Middle frontal gyrus (tissue), 1 donor: ENCODE data around the gene PDZK1IP1.

Experiments used
- DNase-seq: peaks from one replicate; pipeline ENCODE4 v3.0.0-alpha.2; 2015; ENCODE audit warnings: low spot score; ENCODE audit errors: extremely low spot score

The PDZK1IP1 gene, protein sequence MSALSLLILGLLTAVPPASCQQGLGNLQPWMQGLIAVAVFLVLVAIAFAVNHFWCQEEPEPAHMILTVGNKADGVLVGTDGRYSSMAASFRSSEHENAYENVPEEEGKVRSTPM

DNA sequence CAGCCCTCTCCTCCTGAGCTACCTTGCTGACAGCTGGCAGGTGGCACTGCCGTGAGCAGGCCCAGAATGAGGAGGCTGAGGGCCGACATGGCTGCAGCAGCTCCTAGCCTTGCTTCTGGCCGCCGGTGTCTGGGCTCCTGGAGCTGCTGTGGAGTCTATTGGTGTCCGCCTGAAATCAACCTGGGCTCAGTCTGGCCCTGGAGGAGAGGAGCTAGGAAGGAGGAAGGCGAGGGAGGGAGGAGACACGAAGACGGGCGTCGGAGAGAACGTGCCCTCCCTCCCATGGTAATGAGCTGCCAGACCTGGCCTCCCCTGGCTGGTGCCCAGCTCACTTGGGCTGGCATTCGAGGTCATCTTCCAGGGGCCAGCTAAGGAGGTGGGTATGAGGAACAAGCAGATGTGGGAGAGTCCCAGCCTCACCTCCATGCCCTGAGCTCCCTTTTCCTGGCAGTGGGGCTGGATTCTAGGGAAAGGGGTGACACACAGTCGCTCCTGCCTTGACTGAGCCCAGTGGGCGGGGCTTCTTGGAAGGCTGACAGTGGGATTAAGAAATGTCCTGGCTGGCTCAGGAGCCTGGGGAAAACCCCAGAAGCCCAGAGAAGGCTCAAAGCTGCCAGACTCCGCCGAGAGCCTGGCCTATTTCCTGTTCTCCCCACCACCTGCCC, at the start of gene PDZK1IP1:
Gene PDZK1IP1, minus strand, starts transcription at position 193 of the 665 bp plus-strand sequence. Its CDS starts 104 bp downstream, at position 89.
- DNase-seq, result no peak

DNA sequence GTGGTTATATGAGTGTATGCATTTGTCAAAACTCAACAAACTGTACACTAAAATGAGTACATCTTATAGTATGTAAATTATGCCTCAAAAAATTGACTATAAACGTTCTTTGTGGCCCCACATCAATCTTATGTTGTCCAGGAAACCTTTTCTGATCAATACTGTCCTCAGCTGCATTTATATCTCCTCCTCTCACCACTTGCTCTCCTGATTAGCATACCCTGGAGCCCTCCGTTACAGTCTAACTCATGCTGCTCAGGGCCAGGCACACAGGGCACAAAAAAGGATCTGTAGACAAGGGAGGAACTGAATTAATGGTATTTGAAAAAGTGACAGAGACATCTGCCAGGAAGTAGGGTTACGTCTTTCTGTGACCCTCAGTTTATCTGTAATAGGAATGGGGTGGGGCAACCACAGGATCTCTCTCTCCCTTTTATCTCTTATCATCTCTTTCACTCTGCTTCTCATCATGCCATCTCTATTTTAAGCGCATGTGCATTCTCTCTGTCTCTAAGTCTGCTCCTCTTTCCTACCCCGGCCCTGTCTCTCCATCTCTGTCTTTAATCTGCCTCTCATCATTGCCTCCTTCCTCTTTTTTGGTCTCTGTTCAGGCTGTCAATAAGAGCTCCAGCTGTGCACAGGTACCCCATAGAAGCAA, 49.2 kb upstream of the PDZK1IP1 start:
- DNase-seq, result no peak

DNA sequence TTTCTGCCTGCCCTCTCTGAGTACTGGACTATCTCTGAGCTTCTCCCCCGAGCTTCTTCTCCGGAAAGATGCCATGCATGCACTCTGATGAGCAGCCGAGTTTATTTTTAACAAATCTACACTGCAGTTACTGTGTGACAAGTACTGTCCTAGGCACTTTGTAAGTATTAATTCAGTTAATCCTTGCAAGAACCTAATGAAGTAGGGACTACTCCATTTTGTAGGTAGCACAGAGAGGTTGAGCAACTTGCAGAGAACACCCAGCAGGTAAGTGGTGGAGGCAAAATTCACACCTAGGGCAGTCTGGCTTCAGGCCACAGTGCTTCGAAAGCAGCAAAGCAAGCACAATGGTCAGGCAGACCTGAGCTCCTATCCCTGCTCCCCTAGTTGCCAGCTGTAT, 46.0 kb upstream of the PDZK1IP1 start:
- DNase-seq, result no peak

DNA sequence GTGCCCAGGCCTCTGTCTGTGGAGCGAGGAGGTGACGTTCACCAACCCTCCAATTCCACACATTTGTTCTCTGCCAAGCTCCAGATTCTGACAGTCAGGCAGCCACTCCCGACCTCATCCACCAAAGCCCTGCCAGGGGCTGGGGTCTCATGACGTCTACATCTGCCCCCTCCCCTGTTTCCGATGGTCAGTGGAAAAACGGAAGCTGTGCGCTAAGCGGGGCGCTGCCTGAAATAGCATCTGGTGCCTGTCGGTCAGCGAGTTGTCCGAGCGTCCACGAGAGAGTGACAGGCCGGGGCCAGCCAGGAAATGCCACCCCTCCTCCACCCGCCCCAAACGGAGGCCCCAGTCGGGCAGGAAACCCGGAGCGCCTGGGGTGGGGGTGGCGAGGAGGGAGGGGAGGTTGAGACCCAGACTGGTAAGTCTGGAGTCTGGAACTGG, 45.4 kb upstream of the PDZK1IP1 start:
- no peak for DNase-seq

DNA sequence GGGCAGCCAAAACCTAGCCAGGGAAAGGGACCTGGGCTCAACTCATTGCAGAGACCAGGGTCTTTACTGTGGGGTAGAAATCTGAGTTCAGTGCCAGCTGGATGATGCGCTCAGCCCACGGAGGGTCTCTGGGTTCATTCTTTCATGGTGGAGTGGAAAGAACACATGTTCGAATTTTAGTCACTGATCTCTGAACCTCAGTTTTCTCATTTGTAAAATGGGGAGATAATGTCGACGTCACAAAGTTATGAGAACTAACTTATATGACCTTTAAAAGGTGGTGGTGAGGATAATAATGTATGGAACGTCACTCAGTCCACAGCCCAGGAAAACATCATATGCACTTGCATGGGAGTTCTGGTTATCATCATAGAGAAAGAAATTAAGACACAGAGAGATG, 43.4 kb upstream of the PDZK1IP1 start:
- DNase-seq, result no peak

DNA sequence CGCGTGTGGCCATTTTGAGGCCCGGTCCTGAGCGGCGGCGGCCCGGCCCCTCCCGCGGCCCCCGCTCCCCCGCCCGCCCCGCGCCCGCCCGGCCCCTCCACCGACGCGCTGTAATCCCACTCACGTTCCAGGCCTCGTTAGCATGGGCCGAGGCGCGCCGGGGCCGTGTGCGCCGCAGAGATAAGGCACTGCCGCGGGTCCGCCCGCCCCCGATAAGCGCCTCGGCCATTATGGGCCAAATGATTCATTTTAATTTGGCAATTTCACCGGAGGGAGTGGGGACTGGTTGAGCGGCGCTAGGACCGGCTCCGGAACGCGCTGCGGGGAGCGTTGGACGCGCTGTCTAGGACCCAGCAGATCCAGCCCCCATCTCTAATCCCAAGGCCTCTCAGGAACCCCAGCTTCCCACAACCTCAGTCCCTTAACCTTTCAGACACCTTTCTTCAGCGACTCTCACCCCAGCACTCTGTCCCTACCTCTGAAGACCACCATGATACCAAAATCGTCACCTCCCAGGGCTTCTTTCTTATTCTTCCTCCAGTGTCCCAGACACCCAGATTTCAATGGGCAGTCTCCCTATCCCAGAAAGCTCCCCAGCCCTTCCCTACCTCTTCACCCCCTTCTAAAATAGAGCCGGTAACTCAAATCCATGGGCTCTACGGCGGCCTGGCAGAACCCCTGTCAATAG, 42.5 kb upstream of the PDZK1IP1 start, which contains the start of gene TAL1:
Gene TAL1, minus strand, starts transcription at position 39 of the 688 bp plus-strand sequence. CDS start 6,337 bp downstream, outside the sequence.
- DNase-seq, result no peak

DNA sequence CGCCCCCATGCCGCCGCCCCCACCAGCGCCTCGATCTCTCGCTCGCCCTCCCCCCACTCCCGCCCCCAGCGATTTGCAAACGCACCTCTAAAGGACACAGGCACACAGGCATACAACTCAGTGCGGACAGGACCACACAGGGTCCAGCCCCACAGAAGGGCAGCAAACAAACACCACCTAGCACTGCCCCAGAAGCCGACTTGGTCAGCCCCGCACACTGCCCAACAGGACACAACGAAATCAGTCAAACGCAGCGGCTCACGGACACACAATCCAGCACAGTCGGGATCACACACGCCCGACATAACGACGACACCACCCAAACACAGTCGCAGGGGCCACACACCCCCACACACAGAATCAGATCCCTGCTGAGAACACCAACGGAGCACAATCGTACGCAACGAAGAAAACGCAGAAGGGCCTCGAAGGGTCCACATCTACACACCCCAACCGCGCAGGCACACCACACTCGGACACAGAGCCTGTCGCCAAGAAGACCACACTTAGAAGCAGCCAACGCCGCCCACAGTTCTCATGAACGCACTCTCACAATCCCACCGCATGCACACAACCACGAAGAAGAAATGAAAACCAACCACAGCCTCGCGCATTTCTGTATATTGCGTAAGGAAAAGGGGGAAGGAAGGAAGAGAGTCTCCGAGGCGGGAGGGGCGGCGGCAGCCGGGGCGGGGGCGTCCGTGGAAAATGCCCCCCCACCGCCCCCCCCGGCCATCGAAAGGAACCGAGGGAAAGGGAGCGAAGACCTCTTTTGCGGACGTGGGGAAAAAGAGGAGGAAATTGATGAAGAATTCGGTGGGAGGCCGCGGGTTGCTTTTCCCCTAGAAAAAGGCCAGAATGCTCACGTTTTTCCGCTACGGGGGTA, 41.7 kb upstream of the PDZK1IP1 start:
- no peak for DNase-seq

DNA sequence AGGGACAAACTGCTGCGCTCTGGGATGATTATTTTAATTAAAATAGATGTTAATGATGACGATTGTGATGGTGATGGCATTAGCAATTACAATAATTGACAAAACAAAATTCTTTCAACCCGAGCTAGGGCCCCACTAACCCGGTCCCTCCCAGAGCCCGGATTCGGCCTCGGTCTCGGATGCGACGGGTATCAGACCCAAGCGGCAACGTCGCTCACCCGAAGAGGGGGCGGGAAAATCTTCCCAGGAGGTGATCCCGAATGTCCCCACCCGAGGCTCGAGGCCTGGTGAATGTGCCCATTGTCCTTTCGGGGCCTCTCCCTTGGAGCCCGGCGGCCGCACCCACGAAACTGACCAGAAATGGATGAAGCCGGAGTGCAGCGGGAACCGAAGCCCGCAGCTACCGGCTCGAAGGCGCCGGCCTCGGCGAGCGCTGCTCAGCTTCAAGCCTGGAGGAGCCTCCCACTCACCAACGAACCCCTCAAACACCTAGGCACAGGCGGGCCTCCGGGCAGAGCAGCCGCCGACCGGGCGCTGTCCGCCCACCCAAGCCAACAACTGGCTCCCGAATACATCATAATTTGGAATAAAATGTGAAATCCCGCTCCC, 41.0 kb upstream of the PDZK1IP1 start:
- DNase-seq, result no peak

DNA sequence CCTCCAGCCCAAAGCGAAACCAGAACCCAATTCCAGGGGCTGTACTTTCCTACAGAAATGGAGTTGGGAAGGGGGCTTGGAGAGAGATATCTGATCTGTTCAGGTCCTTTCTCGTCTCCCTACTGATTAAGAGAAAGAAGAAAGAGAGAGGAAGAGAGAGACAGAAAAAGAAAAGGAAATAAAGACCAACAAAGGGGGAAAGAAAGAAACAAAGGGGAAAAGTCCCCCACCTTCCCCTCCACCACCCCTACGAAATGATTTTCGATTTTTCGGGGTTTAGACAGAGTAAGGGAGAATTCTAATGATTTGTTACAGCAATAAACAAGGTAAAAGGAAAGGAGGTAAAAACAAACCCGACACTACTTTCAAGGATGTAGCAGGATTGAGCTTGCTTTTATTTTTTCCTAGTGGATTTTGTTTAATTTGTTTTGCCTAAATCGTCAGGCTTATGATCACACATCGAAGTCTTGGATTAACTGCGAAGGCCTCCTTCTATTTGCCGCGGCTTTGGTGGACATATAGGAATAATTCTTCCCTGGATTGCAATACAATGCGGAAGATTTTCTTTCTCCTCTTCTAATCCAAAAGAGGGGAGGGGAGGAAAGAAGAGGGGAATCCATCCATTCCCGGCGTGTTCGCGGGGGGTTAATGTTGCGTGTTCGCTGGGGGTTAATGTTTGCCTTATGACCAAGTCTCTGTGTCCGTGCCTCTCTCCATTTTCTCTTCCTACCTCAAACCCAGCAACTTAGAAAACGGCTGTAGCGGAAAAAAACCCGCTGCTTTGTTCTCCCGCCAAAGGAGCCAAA, 40.3 kb upstream of the PDZK1IP1 start:
- DNase-seq, result no peak

DNA sequence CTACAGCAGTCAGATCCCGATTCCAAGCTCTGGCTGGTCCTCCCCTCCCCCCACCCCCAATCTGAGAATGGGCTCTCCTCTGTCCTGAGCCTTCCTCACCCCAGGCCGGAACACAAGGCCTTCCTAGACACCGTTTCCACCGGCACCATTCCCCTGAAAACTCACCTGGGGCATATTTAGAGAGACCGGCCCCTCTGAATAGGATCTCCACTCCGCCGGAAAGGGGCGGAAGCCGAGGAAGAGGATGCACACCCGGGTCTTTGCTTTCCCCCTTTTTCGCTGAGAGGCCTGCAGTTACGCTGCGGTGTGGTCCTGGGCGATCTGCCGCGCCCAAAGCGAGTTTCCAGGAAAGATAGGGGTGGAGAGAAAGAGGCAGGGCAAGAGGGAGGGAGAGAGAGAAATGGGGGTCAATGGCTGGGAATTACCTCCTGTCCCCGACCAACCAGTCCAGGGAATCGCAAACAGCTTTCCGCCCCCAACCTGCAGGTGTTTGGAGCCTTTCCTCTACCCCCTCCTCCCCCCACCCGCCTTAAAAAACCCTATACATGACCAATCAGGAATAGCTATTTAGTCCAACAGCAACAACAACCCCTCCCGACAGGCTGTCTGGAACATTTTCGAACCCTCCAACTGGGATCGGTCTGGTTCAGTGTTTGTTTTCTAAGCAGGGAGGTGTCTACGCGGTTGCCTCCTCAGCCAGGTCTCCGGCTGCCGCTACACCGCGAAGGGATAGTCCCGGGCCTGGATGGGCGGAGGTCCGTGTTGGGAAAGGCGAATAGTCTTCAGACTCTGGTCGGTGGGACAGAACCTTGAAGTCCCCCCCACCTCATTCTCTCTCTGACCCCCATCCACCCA, 39.4 kb upstream of the PDZK1IP1 start:
- DNase-seq, result no peak

DNA sequence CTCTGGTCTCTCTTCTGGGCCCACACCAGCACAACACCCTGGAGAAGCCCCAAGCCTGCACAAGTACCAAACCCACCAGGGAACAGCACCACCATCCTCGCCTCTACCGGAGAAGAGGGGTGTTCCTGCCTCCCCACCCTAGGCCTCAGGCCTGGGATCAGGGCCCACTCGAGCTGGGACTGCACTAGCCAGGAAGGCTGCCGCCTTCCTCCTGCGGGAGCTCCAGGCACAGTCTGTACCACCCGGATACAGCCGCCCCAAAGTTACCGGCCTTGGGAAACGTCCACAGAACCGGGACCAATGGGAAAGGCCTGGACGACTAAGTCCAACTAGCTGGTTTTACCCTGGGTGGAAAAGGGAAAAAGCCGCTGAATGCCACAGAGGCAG, 38.8 kb upstream of the PDZK1IP1 start:
- no peak for DNase-seq

DNA sequence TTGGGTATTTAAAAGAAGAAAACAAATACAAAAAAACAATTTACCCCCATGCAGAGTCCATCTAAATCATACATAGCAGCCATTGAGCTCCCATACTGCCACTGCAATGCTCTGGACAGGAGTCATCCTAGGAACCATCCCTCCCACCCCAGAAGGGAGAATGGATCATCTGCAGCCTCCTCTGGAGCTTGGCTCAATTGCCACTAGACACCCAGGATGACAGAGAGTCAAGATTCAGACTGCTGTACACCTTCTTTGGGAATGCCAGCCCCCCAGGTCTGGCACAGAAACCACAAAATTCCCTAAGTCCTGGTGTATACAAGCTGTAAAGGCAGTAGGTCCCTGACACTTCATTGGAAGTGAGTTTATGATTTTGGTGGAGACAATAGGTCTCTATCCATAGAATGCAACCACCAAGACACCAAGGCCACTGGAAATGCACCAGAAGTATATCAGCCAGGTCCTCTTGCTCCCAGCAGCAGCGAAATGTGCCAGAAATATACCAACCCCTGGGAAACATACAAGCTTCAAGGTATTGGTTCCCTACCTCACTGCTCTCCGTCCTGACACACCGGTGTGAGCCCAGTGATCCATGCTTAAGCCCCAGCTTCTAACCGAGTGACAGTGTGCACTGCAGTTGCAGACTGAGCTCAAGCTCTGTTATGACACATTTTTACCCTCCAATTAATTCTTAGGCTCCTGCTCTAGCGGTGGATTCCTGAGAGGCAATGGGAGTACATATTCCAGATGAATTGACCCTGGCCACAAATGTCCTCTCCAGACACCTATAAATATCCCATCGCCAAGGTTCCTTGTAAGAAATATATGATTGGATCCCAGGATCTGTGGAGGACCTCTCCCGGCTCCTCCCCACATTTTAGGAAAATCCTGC, 37.8 kb upstream of the PDZK1IP1 start:
- DNase-seq, result no peak

DNA sequence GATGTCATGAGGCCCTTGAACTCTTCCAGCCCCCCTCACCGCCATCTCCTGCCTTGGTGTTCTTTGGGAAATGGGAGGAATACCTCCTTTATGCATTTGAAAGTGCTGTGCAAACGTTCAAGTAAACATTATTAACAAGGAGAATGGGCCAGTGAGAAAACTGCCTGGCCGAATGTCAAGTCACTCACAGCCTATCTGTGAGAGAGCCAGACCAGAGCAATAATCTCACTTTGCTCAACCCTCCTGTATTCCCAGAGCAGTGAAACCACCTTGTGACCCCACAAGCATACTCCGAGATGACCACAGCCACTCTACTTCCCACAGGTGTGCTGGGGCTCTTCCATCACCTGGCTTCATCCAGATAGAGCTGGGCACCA, 37.0 kb upstream of the PDZK1IP1 start:
- no peak for DNase-seq

DNA sequence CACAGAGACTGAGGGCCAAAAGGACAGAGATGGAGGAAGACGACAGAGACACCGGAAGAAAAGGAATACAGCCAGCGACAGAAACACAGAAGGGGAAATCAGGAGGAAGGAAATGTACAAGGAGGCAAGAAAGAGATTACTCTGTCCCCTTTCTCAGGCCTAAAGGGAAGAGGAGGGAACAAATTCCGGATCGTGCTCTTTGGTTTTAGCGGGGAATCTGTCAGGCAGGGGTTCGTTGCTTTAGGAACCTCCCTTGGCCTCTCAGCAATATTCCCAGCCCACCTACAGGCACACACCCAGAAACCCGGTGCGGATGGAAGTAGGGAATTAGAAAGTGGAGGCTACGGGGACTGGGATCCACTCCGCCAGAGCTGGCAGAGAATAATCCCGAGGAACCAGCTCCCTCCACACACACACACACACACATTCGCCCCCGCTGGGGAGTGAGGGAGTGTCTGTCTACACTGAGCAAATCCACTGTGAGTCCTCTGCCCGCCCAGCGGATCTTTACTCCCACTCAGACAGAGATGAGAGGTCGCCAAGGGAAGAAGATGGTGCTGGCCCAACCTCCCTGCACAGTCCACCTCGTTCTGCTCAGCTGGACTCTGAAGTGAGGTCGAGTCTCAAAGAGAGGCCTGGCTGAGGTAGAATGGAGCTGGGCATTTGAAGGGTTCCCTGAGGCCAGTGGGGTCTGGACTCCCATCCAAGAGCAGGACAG, 36.4 kb upstream of the PDZK1IP1 start:
- DNase-seq, result no peak

DNA sequence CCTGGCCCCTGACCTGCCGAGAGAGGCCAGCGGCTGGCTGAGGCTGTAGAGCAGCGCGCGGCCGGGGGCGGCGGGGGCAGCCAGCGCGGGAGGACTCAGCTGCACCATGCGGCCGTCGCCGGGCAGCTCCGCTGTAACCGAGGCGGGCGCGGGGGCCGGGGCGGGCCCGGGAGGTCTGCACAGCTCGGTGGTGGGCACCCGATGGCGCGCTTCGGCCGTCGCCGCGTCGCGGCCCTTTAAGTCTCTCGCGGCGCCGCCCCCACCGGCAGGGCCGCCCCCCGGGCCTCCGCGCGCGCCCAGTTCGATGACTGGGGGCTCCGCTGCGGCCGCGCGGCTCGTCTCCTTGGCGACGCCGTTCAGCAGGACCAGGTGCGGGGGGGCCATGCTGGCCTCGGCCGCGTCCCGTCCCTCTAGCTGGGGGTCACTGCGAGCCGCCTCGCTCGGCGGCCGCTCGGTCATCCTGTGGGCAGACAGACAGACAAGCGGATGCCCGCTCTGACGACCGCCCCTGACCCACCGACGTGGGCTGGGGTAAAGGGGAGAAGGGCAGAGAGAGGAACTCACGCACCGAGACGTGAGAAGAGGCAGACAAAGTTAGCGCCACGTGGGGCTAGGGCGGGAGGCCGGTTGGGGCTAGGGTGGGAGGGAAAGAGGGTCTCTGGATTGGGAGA, 35.7 kb upstream of the PDZK1IP1 start:
- DNase-seq, result no peak

DNA sequence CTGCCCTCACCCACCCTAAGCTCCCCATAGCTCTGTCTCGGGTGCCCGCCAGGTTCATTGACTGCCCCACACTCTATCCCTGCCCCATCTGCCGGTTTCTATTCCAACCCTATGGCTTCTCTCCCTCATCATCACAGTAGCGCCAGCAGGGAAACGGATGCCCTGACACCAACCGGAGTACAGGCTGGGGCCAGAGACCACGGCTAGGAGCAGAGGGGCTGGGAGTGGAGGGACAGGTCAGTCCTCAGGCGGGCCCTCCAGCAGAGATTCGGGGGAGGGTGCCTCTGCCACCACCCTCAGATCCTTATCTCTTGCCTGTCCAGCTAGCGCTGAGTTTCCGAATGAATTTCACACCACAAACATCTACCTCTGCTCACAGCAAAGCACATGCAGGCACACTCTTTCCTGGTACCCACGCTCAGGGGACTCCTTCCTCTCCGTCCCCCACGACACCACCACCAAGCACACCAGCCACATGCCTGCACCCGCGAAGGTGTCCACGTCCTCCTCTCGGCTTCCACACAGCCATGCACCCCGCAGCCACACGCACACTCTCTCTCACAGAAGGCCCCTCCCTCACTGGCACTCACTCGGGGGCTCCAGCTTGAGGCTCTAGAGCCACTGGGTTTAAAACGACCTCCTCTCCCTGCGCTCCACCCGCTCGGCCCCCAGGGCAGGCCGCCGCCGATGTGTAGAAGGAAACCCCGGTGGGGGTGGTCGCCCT, 35.0 kb upstream of the PDZK1IP1 start:
- no peak for DNase-seq
